Fibroblast of skin of back (primary cell): ENCODE data around the gene DNAJC7.
"Not testable (repeated sequence)": the region's sequence is repeated elsewhere in the genome, so short reads cannot be mapped to it uniquely, and the experiment has no call there.

Experiments
- DNase-seq: peaks from one replicate; pipeline ENCODE4 v3.0.0-alpha.2; 2013

Gene DNAJC7

DNA sequence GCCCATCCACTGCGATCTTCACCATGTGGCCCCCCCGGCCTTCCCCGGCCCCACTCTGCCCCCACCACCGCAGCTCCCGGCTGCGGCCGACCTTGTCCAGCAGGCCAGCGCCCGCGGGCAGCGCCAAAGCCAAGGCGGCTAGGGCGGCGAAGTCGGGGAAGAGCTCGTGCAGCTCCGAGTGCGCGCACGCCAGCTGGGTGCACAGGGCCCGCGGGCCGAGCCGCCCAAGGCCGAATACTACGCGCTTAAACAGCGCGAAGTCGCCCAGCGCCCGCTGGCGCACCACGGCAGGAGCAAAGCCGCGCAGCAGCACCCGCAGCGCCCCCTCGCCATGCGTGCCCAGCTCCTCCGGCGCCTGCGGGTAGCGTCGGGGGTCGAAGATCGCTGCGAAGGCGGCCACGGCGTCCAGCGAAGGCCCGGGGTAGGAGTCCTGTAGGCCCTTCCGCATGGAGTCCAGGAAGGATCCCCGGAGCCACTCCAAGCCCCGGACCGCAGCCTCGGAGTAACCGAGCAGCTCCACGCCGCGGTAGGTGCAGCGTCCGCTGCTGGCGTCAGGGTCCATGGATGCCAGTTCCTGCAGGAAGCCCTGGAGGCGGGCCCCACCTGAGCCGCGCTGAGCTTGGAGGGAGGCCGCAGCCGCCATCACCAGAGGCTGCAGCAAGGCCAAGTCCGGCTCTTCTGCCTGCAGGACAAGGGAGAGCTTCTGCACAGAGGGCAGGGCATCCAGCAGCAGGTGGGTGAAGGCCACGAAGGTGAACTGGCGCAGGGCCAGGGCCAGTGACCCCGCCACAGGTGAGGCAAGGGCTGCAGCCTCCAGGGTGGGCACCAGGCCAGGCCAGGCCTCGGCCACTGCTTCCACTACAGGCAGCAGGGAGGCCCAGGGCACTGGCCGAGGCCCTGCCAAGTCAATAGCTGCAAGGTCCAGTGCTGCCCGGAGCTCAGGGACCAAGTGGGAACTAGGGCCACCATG lies 22.8 kb upstream of the DNAJC7 start:
- no peak for DNase-seq

GRCh38 chr17:42038221-42038973 lies 21.2 kb upstream of the DNAJC7 start:
- no peak for DNase-seq

GRCh38 chr17:42034059-42034458 lies 16.8 kb upstream of the DNAJC7 start:
- no peak for DNase-seq

GRCh38 chr17:42031584-42031983 lies 14.3 kb upstream of the DNAJC7 start:
- DNase-seq: no peak

GRCh38 chr17:42028791-42029127 lies 11.5 kb upstream of the DNAJC7 start:
- no peak for DNase-seq

- DNase-seq: peak; percentile 13
Observed at GRCh38 chr17:42027961-42028790, 10.9 kb upstream of the DNAJC7 start.

DNA sequence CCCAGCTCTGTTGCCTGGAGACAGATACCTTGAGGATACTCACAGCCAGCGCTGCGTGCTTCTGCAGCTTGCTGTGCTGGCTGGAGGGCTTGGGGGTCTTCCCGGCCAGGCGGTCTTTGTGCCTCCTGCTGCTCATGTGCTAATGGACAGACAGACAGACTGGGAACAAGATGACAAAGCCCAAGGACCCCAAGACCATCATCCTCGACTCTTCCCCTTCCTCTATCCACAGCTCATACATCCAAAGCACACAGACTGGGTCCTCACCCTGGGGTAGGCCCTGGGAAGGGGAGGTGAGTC lies 10.3 kb upstream of the DNAJC7 start:
- no peak for DNase-seq

- DNase-seq: no peak
Observed at GRCh38 chr17:42026857-42027589, 9.8 kb upstream of the DNAJC7 start.

DNA sequence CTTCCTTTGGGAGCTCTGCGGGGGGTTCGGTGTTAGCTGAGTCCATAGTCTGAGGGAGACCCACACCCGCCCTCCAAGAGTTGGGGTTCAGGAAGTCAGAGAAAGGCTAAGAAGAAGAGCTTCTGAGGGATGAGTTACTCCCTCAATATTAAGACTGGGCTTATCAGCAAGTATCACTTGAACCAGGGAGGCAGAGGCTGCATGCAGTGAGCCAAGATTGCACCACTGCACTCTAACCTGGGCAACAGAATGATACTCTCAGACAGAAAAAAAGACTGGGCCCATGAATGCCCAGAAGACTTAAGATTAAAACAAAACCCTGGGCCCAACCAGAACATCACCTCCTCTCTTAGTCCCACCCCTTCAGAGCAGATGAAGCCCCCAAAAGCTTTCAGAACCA lies 8.7 kb upstream of the DNAJC7 start:
- DNase-seq: no peak

DNA sequence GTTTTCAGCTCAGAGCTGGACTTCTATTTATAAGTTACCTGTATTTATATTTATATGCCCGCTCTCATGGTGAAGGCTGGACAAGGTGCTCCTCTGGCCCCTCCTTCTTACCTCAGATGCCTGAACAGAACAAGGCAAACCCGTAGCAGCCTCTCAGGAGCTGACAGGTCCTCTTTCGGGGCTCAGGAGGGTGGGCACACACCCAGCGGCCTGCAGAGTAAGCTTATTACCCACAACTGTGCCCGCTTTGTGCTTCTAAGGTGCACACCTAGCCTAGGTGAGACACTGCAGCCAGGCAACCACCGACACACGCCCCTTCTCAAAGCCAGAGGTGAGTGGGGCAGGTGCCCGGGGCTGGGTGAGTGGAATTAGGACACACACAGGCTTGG lies 7.9 kb upstream of the DNAJC7 start:
- DNase-seq: no peak

GRCh38 chr17:42023524-42024349 lies 6.5 kb upstream of the DNAJC7 start:
- no peak for DNase-seq

- not testable (repeated sequence) for DNase-seq
Observed at GRCh38 chr17:42020845-42021244, 3.6 kb upstream of the DNAJC7 start.

DNA sequence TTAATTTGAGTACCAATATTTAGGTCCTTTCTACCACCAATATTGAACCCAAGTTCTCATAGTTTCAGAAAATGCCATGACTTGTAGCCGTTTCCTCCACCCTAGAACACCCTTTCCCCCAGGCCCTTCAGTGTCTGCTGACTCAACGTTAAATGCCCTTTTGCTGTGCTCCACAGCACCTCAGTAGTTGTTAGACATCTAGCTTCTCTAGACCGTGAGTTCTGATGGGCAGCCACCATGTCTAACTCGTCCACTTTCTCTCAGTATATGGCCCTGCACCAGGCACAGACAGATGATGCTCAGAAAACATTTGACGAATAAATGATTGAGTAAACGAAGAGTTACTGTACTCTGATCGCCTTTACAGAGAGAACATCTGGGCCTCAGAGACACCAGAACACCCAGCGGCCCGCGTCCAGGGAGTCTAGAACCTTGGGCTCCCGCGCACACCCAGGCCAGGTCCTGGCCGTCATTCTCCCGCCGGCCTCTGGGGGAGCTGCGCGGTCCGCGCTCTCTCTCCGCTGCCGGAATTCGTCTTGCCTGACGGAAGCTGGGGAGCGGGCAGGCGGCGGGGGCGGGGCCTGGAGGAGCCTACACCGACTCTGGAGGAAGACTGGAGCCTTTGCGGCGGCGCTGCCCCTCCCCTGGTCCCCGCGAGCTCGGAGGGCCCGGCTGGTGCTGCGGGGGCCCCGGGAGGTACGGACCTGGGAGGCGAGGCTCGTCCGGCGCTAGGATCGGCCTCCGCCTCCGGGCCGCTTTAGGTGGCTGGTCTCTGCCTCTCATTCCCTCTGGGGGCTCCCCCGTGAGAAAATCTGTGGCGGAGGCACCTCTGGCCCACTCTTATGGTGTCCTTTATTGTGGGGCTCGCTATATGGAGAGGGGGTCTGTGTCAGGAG lies 2.5 kb upstream of the DNAJC7 start, which contains the start of gene NKIRAS2:
Gene NKIRAS2 (plus strand): TSS at position 582 of the 896 bp plus-strand sequence. CDS start 1,488 bp downstream, outside the sequence.
- peak; percentile 89 for DNase-seq

- no peak for DNase-seq
Observed at GRCh38 chr17:42018988-42019387, 1.7 kb upstream of the DNAJC7 start.

GRCh38 chr17:42018339-42018738 lies 1.1 kb upstream of the DNAJC7 start:
- no peak for DNase-seq

DNA sequence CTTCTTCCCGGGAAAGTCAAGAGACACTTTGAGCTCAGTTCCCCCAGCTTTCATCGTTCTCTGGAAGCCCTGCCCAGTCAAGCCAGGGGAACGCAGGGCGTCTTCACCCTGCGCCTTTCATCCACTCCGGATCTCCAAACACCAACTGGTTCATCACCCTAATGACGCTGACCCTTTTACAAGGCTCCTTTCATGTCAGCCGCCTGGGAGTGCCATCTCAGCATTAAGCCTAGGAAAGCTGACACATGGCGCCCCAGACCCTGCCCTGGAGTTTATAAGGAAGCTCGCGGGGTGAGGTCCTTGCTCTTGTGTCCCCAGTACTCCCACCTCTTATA lies 594 bp upstream of the DNAJC7 start:
- no peak for DNase-seq

DNA sequence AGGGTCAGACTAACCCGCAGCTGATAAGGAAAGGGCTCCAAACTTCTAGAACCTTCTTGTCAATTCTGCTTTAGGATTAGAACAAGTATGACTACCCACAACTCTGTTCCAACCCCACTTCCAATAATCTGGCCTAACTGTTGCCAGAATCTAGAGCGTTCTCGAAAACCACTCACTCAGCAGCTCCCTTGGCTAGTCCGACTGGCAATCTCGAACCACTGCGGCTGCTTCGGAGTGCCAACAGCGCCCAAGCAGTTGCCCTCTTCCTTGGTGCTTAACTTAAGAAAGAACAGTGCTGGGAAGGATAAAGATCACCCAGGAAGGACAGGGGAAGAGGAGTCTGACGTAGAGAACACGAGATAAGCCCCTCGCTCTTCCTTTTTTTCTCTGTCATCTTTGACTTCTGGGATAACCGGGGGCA lies 818 bp downstream of the DNAJC7 start:
- peak; percentile 15 for DNase-seq

GRCh38 chr17:42013740-42014139 lies 3.5 kb downstream of the DNAJC7 start:
- DNase-seq: not testable (repeated sequence)

GRCh38 chr17:42012363-42012762 lies 4.9 kb downstream of the DNAJC7 start:
- not testable (repeated sequence) for DNase-seq

DNA sequence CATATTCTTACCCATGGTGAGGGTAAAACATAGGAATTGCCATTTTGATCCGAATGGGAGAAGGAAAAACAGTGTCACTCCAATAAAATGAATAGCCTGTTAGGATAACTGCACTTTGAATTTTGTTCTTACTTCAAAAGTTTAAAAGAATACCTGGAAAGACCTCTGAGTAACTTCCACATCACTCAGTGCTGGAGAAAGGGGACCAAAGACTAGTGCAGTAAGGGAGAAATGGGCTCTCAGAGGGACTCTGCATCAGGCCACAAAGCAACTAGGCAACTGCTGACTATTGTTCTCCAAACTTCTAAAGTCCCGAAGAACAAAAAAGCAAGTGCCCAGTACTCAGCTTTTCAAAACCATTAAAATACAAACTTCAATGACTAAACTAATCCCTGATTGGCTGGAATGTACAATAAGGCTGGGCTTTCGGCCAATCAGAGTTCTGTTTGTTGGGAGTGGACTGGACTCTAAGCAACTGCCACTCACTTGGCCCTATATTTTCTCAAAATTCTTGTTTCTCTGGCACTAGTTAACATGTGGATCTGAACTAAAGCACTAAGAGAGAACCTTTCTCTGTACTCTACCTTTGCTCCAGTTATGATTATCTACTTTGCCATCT lies 6.2 kb downstream of the DNAJC7 start:
- DNase-seq: peak; percentile 29
